Right lobe of liver (tissue), 4 donors: ENCODE data around the gene GULP1.

Experiments
- POLR2A ChIP-seq: fragments of 450-650 bp; IDR thresholded peaks from one replicate; pipeline ENCODE4 v1.6.1; 2017; ENCODE audit warnings: antibody characterized with exemption, mild to moderate bottlenecking
- TF ChIP-seq, protein P1 (sequence below), 4 donors: fragments of 200-600 bp in 3 of 4; fragments of 450-650 bp in 1 of 4; IDR thresholded peaks; one replicate each; pipeline versions ENCODE4 v1.5.1 to v1.8.0; 2016 to 2022; ENCODE audit warnings: antibody characterized with exemption in 4 of 4, mild to moderate bottlenecking in 2 of 4
- donor health status: DM: no; HTN: no; CAD: no.
- donor health status: DM: no; HTN: no; CAD: no.
- donor health status: DM: no; HTN: yes; CAD: no.

DNA sequence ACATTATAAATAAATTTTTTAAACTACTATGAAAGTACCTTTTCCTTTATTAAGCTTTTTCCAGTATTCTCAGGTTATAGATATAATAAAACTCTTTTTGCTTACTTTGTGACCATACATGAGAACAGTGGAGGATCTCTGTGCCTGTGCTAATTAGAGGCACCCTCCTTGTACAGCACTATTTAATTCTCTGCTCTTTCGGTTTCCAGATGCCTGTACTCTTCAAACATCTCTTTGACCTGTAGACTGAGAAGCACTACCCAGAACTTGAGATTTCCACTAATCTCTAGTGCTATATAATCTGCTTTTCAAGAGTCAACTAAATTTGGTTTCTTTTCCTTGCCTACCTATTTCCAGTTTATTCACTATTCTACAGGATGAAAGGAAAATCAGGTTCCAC, 131.1 kb downstream of the GULP1 start:
- TF ChIP-seq, protein P1, sequence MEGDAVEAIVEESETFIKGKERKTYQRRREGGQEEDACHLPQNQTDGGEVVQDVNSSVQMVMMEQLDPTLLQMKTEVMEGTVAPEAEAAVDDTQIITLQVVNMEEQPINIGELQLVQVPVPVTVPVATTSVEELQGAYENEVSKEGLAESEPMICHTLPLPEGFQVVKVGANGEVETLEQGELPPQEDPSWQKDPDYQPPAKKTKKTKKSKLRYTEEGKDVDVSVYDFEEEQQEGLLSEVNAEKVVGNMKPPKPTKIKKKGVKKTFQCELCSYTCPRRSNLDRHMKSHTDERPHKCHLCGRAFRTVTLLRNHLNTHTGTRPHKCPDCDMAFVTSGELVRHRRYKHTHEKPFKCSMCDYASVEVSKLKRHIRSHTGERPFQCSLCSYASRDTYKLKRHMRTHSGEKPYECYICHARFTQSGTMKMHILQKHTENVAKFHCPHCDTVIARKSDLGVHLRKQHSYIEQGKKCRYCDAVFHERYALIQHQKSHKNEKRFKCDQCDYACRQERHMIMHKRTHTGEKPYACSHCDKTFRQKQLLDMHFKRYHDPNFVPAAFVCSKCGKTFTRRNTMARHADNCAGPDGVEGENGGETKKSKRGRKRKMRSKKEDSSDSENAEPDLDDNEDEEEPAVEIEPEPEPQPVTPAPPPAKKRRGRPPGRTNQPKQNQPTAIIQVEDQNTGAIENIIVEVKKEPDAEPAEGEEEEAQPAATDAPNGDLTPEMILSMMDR (IDR thresholded peaks at IDR 0.05), result no peak
- no peak for TF ChIP-seq POLR2A
